ENCODE results near the gene FCRLB. TPM values are rescaled to one million over a fixed set of nuclear protein-coding genes. Genes with fewer than 3 reads are reported as not detected.

Gene FCRLB
- total and polyA plus RNA-seq, 2 of the 13 experiments (the other 11 are each of a cell fraction or from before 2014, with no cell fraction given): 0.08 to 0.11 TPM

DNA sequence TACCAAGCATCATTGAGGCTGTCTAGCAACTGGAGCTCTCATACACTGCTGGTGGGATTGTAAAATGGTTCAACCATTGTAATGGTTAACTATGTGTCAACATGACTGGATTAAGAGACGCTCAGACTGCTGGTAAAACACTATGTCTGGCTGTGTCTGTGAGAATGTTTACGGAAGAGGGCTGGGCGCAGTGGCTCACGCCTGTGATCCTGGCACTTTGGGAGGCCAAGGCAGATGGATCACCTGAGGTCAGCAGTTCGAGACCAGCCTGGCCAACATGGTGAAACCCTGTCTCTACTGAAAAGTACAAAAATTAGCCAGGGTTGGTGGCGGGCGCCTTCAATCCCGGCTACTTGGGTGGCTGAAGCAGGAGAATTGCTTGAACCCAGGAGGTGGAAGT, 19.1 kb upstream of the FCRLB start (continued):
- no peak for TF ChIP-seq ZBTB8A (CRISPR knock-in tag; IDR thresholded peaks at IDR 0.05; ENCODE audit: borderline replicate concordance, low read depth)
- TF ChIP-seq SUZ12 (IDR thresholded peaks at IDR 0.05; ENCODE audit: low read depth, low read length): no peak
- no peak for TF ChIP-seq TBP (CRISPR knock-in tag; IDR thresholded peaks at IDR 0.05)
- TF ChIP-seq SSRP1 (CRISPR knock-in tag; IDR thresholded peaks at IDR 0.05): 0 out of 2 replicates have a peak, but pooled peaks have one; percentile 58
- TF ChIP-seq, protein P1, sequence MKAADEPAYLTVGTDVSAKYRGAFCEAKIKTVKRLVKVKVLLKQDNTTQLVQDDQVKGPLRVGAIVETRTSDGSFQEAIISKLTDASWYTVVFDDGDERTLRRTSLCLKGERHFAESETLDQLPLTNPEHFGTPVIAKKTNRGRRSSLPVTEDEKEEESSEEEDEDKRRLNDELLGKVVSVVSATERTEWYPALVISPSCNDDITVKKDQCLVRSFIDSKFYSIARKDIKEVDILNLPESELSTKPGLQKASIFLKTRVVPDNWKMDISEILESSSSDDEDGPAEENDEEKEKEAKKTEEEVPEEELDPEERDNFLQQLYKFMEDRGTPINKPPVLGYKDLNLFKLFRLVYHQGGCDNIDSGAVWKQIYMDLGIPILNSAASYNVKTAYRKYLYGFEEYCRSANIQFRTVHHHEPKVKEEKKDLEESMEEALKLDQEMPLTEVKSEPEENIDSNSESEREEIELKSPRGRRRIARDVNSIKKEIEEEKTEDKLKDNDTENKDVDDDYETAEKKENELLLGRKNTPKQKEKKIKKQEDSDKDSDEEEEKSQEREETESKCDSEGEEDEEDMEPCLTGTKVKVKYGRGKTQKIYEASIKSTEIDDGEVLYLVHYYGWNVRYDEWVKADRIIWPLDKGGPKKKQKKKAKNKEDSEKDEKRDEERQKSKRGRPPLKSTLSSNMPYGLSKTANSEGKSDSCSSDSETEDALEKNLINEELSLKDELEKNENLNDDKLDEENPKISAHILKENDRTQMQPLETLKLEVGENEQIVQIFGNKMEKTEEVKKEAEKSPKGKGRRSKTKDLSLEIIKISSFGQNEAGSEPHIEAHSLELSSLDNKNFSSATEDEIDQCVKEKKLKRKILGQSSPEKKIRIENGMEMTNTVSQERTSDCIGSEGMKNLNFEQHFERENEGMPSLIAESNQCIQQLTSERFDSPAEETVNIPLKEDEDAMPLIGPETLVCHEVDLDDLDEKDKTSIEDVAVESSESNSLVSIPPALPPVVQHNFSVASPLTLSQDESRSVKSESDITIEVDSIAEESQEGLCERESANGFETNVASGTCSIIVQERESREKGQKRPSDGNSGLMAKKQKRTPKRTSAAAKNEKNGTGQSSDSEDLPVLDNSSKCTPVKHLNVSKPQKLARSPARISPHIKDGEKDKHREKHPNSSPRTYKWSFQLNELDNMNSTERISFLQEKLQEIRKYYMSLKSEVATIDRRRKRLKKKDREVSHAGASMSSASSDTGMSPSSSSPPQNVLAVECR (CRISPR knock-in tag; IDR thresholded peaks at IDR 0.05; ENCODE audit: borderline replicate concordance): peak; percentile 50; the same call in 1 of the 2 replicates
- TF ChIP-seq ZNF552 (CRISPR knock-in tag; IDR thresholded peaks at IDR 0.05; ENCODE audit: borderline replicate concordance): no peak
- no peak for TF ChIP-seq NPAS2 (CRISPR knock-in tag; IDR thresholded peaks at IDR 0.05; ENCODE audit: borderline replicate concordance)
- no peak for TF ChIP-seq ZIK1 (CRISPR knock-in tag; IDR thresholded peaks at IDR 0.05; ENCODE audit: borderline replicate concordance, low read depth)
- no peak for TF ChIP-seq HCFC1 (IDR thresholded peaks at IDR 0.05; ENCODE audit: low read depth, low read length)
- TF ChIP-seq SP140L (CRISPR knock-in tag; IDR thresholded peaks at IDR 0.05; ENCODE audit: borderline replicate concordance): no peak
- TF ChIP-seq, protein P2, sequence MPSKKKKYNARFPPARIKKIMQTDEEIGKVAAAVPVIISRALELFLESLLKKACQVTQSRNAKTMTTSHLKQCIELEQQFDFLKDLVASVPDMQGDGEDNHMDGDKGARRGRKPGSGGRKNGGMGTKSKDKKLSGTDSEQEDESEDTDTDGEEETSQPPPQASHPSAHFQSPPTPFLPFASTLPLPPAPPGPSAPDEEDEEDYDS (CRISPR knock-in tag; IDR thresholded peaks at IDR 0.05): peak; percentile 49; the same call in 1 of the 2 replicates
- TF ChIP-seq MXI1 (IDR thresholded peaks at IDR 0.05; ENCODE audit: borderline replicate concordance, low read depth, low read length): no peak
- TF ChIP-seq ZNF879 (CRISPR knock-in tag; IDR thresholded peaks at IDR 0.05): no peak
- no peak for TF ChIP-seq RBM22 (optimal IDR thresholded peaks at IDR 0.05; ENCODE audit: low read length)
- TF ChIP-seq PLRG1 (conservative IDR thresholded peaks at IDR 0.05): no peak
- no peak for TF ChIP-seq ZNF557 (CRISPR knock-in tag; IDR thresholded peaks at IDR 0.05)
- peak; percentile 92 for TF ChIP-seq FOXK1 (CRISPR knock-in tag; IDR thresholded peaks at IDR 0.05; ENCODE audit: borderline replicate concordance, low read depth)
- no peak for TF ChIP-seq ZMAT3 (CRISPR knock-in tag; conservative IDR thresholded peaks at IDR 0.05)
- TF ChIP-seq NR2F6 (IDR thresholded peaks at IDR 0.05): no peak
- TF ChIP-seq NR2F6 (CRISPR knock-in tag; IDR thresholded peaks at IDR 0.05): peak; percentile 78
- TF ChIP-seq IRX3 (CRISPR knock-in tag; IDR thresholded peaks at IDR 0.05; ENCODE audit: borderline replicate concordance, low read depth): no peak
- TF ChIP-seq JUND (CRISPR knock-in tag; IDR thresholded peaks at IDR 0.05): no peak
- TF ChIP-seq RBFOX2 (IDR thresholded peaks at IDR 0.05; ENCODE audit: low read depth, low read length): no peak
- TF ChIP-seq SP5 (CRISPR knock-in tag; IDR thresholded peaks at IDR 0.05; ENCODE audit: borderline replicate concordance, low read depth): peak; percentile 60; the same call in 1 of the 2 replicates
- TF ChIP-seq, protein P3, sequence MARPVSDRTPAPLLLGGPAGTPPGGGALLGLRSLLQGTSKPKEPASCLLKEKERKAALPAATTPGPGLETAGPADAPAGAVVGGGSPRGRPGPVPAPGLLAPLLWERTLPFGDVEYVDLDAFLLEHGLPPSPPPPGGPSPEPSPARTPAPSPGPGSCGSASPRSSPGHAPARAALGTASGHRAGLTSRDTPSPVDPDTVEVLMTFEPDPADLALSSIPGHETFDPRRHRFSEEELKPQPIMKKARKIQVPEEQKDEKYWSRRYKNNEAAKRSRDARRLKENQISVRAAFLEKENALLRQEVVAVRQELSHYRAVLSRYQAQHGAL (CRISPR knock-in tag; IDR thresholded peaks at IDR 0.05; ENCODE audit: not compliant biosample characterization): no peak
- 0 out of 2 replicates have a peak, but pooled peaks have one; percentile 32 for TF ChIP-seq TP53 (CRISPR knock-in tag; conservative IDR thresholded peaks at IDR 0.05)
- TF ChIP-seq, protein P4, sequence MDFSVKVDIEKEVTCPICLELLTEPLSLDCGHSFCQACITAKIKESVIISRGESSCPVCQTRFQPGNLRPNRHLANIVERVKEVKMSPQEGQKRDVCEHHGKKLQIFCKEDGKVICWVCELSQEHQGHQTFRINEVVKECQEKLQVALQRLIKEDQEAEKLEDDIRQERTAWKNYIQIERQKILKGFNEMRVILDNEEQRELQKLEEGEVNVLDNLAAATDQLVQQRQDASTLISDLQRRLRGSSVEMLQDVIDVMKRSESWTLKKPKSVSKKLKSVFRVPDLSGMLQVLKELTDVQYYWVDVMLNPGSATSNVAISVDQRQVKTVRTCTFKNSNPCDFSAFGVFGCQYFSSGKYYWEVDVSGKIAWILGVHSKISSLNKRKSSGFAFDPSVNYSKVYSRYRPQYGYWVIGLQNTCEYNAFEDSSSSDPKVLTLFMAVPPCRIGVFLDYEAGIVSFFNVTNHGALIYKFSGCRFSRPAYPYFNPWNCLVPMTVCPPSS (IDR thresholded peaks at IDR 0.05): no peak
- no peak for TF ChIP-seq ZNF564 (CRISPR knock-in tag; IDR thresholded peaks at IDR 0.05)

All from HepG2 (cell line).